Endothelial cell (in vitro differentiated cells): ENCODE data around the gene SORCS2. TPM values are rescaled to one million over a fixed set of nuclear protein-coding genes. Genes with fewer than 3 reads are reported as not detected.

Experiments used
- DNase-seq: peaks from one replicate; pipeline ENCODE4 v3.0.0; 2021; ENCODE audit warnings: low spot score
- H3K27ac Mint-ChIP-seq: one replicate; pipeline ENCODE4 v1.8.0; 2021; ENCODE audit warnings: mixed read lengths, inconsistent platforms; ENCODE audit not compliant: unreplicated experiment
- H3K27me3 Mint-ChIP-seq: one replicate; pipeline ENCODE4 v1.8.0; 2021; ENCODE audit warnings: mild to moderate bottlenecking, moderate library complexity, mixed read lengths, inconsistent platforms; ENCODE audit not compliant: unreplicated experiment
- H3K36me3 Mint-ChIP-seq: one replicate; pipeline ENCODE4 v1.8.0; 2021; ENCODE audit warnings: mild to moderate bottlenecking, low read depth, mixed read lengths, inconsistent platforms; ENCODE audit not compliant: unreplicated experiment
- H3K4me1 Mint-ChIP-seq: one replicate; pipeline ENCODE4 v1.8.0; 2021; ENCODE audit warnings: mild to moderate bottlenecking, mixed read lengths, inconsistent platforms; ENCODE audit not compliant: unreplicated experiment
- H3K4me3 Mint-ChIP-seq: one replicate; pipeline ENCODE4 v1.8.0; 2021; ENCODE audit warnings: mild to moderate bottlenecking, mixed read lengths, inconsistent platforms; ENCODE audit not compliant: unreplicated experiment
- H3K9me3 Mint-ChIP-seq: one replicate; pipeline ENCODE4 v1.8.0; 2021; ENCODE audit warnings: mixed read lengths, inconsistent platforms; ENCODE audit not compliant: unreplicated experiment
- total RNA-seq: library from RNA; stranded (reverse); fragmentation: NEBNext Ultra II Directional; extraction: Animal tissue kit (Norgen Biotek cat#: 25700); gene quantifications from one replicate; pipeline ENCODE4 v1.2.1, GENCODE V29; 2021; ENCODE audit not compliant: unreplicated experiment
- TF ChIP-seq, protein P1 (sequence below): fragments of 200-600 bp; sonication (generic); IDR thresholded peaks from one replicate; pipeline ENCODE4 v1.5.0; 2021; ENCODE audit warnings: antibody characterized with exemption; ENCODE audit not compliant: unreplicated experiment

The SORCS2 gene
- total RNA-seq, 1 donor from 2014 or later: 1.3 TPM

GRCh38 chr4:7559316-7559715, 367.0 kb downstream of the SORCS2 start:
- H3K4me1 Mint-ChIP-seq: no peaks in the 10 kb centered on the region
- no peak overlapping the region for H3K27ac Mint-ChIP-seq

DNA sequence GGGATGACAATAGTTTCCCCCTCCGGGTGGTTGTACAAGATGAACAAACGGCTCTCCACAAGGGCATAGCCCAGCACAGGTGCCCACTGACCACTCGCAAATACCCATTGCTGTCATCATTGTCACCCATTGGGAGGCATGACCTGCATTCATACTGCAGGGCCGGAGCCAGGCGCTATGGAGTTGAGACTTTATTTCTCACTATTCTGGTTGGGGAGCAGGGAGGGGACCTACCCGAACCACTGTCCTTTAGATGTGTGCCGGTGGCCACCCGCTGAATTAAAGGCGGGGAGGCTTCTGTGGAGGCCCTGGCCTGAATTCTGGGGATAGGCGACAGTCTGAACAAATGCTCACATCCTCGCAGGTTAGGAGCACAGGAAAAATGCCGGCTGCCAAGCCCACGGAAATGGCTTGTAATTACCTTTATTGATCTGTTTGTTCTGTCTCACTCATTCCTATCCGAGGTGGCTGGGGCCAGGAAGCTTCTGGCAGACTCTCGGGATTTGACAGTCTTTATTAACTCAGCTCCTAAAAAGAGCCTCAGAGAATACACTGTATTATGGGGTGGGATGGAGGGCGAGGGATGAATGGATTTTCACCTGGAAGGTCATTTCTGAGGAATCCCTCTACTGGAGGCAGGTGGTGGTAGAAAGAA, 367.5 kb downstream of the SORCS2 start:
- no peaks in the 10 kb centered on the region for H3K4me1 Mint-ChIP-seq
- H3K27me3 Mint-ChIP-seq: peaks cover 7% of the 10 kb centered on the region
- TF ChIP-seq, protein P1, sequence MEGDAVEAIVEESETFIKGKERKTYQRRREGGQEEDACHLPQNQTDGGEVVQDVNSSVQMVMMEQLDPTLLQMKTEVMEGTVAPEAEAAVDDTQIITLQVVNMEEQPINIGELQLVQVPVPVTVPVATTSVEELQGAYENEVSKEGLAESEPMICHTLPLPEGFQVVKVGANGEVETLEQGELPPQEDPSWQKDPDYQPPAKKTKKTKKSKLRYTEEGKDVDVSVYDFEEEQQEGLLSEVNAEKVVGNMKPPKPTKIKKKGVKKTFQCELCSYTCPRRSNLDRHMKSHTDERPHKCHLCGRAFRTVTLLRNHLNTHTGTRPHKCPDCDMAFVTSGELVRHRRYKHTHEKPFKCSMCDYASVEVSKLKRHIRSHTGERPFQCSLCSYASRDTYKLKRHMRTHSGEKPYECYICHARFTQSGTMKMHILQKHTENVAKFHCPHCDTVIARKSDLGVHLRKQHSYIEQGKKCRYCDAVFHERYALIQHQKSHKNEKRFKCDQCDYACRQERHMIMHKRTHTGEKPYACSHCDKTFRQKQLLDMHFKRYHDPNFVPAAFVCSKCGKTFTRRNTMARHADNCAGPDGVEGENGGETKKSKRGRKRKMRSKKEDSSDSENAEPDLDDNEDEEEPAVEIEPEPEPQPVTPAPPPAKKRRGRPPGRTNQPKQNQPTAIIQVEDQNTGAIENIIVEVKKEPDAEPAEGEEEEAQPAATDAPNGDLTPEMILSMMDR: no peak
- no peak overlapping the region for H3K4me3 Mint-ChIP-seq
- no peak for DNase-seq
- no peaks in the 10 kb centered on the region for H3K9me3 Mint-ChIP-seq
- no peak overlapping the region for H3K27ac Mint-ChIP-seq
- no peaks in the 10 kb centered on the region for H3K36me3 Mint-ChIP-seq

More at GRCh38 chr4:7559316-7559715, 367.0 kb downstream of the SORCS2 start:
- Mint-ChIP-seq H3K27me3 (peaks cover 7% of the 10 kb centered on the region), H3K9me3 (no peaks in the 10 kb centered on the region), H3K36me3 (peaks cover 4% of the 10 kb centered on the region), H3K4me3 (no peak overlapping the region)
- TF ChIP-seq, protein P1: no peak
- no peak for DNase-seq

DNA sequence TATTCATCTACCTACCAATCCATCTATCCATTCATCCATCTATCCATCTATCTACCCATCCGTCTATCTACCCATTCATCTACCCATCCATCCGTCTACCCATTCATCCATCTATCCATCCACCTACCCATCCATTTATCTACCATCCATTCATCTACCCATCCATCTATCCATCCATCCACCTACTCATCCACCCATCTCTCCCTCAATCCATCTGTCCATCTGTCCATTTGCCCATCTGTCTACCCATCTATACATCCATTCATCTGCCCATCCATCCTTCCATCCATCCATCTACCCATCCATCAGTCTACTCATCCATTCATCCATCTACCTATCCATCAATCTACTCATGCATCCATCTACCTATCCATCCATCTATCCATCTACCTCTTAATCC, 369.2 kb downstream of the SORCS2 start:
- Mint-ChIP-seq H3K9me3 (no peaks in the 10 kb centered on the region), H3K4me3 (no peak overlapping the region), H3K27ac (no peak overlapping the region), H3K27me3 (peaks cover 4% of the 10 kb centered on the region), H3K4me1 (no peaks in the 10 kb centered on the region), H3K36me3 (no peaks in the 10 kb centered on the region)
- TF ChIP-seq, protein P1: no peak
- DNase-seq: no peak

- Mint-ChIP-seq H3K4me1 (no peaks in the 10 kb centered on the region), H3K4me3 (no peak overlapping the region), H3K9me3 (no peaks in the 10 kb centered on the region), H3K36me3 (no peaks in the 10 kb centered on the region), H3K27me3 (peaks cover 2% of the 10 kb centered on the region), H3K27ac (no peak overlapping the region)
- DNase-seq: no peak
- TF ChIP-seq, protein P1: no peak
Measured at GRCh38 chr4:7564242-7564641, 371.9 kb downstream of the SORCS2 start.

GRCh38 chr4:7565483-7565882, 373.1 kb downstream of the SORCS2 start:
- Mint-ChIP-seq H3K27me3 (peaks cover 2% of the 10 kb centered on the region), H3K36me3 (no peaks in the 10 kb centered on the region), H3K4me1 (no peaks in the 10 kb centered on the region), H3K9me3 (no peaks in the 10 kb centered on the region), H3K4me3 (no peak overlapping the region), H3K27ac (no peak overlapping the region)
- DNase-seq: no peak
- TF ChIP-seq, protein P1: no peak
